ENCODE results near the gene TMCC1.
"Not testable (repeated sequence)": the region's sequence is repeated elsewhere in the genome, so short reads cannot be mapped to it uniquely, and the experiment has no call there.

Gene TMCC1

GRCh38 chr3:129856790-129857189 lies 36.7 kb downstream of the TMCC1 start:
- H3K4me3 ChIP-seq (ENCODE audit: low read depth, low read length); H3K27me3 ChIP-seq (ENCODE audit: control insufficient read depth, insufficient read depth, low read length); H3K36me3 ChIP-seq (ENCODE audit: control insufficient read depth, insufficient read depth, low read length): not testable (repeated sequence)

GRCh38 chr3:129855832-129856419 lies 37.6 kb downstream of the TMCC1 start:
- peaks cover 7% of the 10 kb centered on the region for H3K4me1 ChIP-seq (ENCODE audit: control insufficient read depth, insufficient read depth, low read length)
- no peak overlapping the region for H3K4me3 ChIP-seq (ENCODE audit: low read depth, low read length)
- H3K9me3 ChIP-seq (ENCODE audit: control insufficient read depth, insufficient read depth, low read length), result peaks cover 9% of the 10 kb centered on the region
- H3K9ac ChIP-seq (ENCODE audit: low read depth, low read length), result no peak overlapping the region
- peaks cover 7% of the 10 kb centered on the region for H3K36me3 ChIP-seq (ENCODE audit: control insufficient read depth, insufficient read depth, low read length)
- H3K27me3 ChIP-seq (ENCODE audit: control insufficient read depth, insufficient read depth, low read length), result no peaks in the 10 kb centered on the region

More at GRCh38 chr3:129856790-129857189, 36.7 kb downstream of the TMCC1 start:
- not testable (repeated sequence) for H3K4me1 ChIP-seq (ENCODE audit: control insufficient read depth, insufficient read depth, low read length); H3K9ac ChIP-seq (ENCODE audit: low read depth, low read length); H3K9me3 ChIP-seq (ENCODE audit: control insufficient read depth, insufficient read depth, low read length)

- Histone ChIP-seq H3K9ac (ENCODE audit: low read depth, low read length) (no peak overlapping the region), H3K27me3 (ENCODE audit: control insufficient read depth, insufficient read depth, low read length) (no peaks in the 10 kb centered on the region), H3K9me3 (ENCODE audit: control insufficient read depth, insufficient read depth, low read length) (peaks cover 9% of the 10 kb centered on the region), H3K36me3 (ENCODE audit: control insufficient read depth, insufficient read depth, low read length) (peaks cover 7% of the 10 kb centered on the region), H3K4me1 (ENCODE audit: control insufficient read depth, insufficient read depth, low read length) (peaks cover 7% of the 10 kb centered on the region), H3K4me3 (ENCODE audit: low read depth, low read length) (no peak overlapping the region)
Observed at GRCh38 chr3:129855170-129855831, 38.2 kb downstream of the TMCC1 start.

- Histone ChIP-seq H3K9ac (ENCODE audit: low read depth, low read length) (no peak overlapping the region), H3K36me3 (ENCODE audit: control insufficient read depth, insufficient read depth, low read length) (peaks cover 7% of the 10 kb centered on the region), H3K9me3 (ENCODE audit: control insufficient read depth, insufficient read depth, low read length) (peaks cover 9% of the 10 kb centered on the region), H3K4me3 (ENCODE audit: low read depth, low read length) (no peak overlapping the region), H3K4me1 (ENCODE audit: control insufficient read depth, insufficient read depth, low read length) (peaks cover 7% of the 10 kb centered on the region), H3K27me3 (ENCODE audit: control insufficient read depth, insufficient read depth, low read length) (no peaks in the 10 kb centered on the region)
Observed at GRCh38 chr3:129854460-129854859, 39.1 kb downstream of the TMCC1 start.

GRCh38 chr3:129845956-129846355 lies 47.6 kb downstream of the TMCC1 start:
- Histone ChIP-seq H3K9me3 (ENCODE audit: control insufficient read depth, insufficient read depth, low read length) (peaks cover under 1% of the 10 kb centered on the region), H3K9ac (ENCODE audit: low read depth, low read length) (no peak overlapping the region), H3K4me3 (ENCODE audit: low read depth, low read length) (no peak overlapping the region), H3K27me3 (ENCODE audit: control insufficient read depth, insufficient read depth, low read length) (no peaks in the 10 kb centered on the region), H3K4me1 (ENCODE audit: control insufficient read depth, insufficient read depth, low read length) (peaks cover 2% of the 10 kb centered on the region), H3K36me3 (ENCODE audit: control insufficient read depth, insufficient read depth, low read length) (no peaks in the 10 kb centered on the region)

- H3K4me3 ChIP-seq (ENCODE audit: low read depth, low read length), result no peak overlapping the region
- no peaks in the 10 kb centered on the region for H3K9me3 ChIP-seq (ENCODE audit: control insufficient read depth, insufficient read depth, low read length)
- H3K27me3 ChIP-seq (ENCODE audit: control insufficient read depth, insufficient read depth, low read length), result no peaks in the 10 kb centered on the region
- H3K9ac ChIP-seq (ENCODE audit: low read depth, low read length), result no peak overlapping the region
- peaks cover 6% of the 10 kb centered on the region for H3K4me1 ChIP-seq (ENCODE audit: control insufficient read depth, insufficient read depth, low read length)
- no peaks in the 10 kb centered on the region for H3K36me3 ChIP-seq (ENCODE audit: control insufficient read depth, insufficient read depth, low read length)
Observed at GRCh38 chr3:129840707-129841360, 52.7 kb downstream of the TMCC1 start.

- H3K36me3 ChIP-seq (ENCODE audit: control insufficient read depth, insufficient read depth, low read length), result no peaks in the 10 kb centered on the region
- no peaks in the 10 kb centered on the region for H3K9me3 ChIP-seq (ENCODE audit: control insufficient read depth, insufficient read depth, low read length)
- H3K9ac ChIP-seq (ENCODE audit: low read depth, low read length), result no peak overlapping the region
- H3K27me3 ChIP-seq (ENCODE audit: control insufficient read depth, insufficient read depth, low read length), result no peaks in the 10 kb centered on the region
- no peak overlapping the region for H3K4me3 ChIP-seq (ENCODE audit: low read depth, low read length)
- peaks cover 6% of the 10 kb centered on the region for H3K4me1 ChIP-seq (ENCODE audit: control insufficient read depth, insufficient read depth, low read length)
Observed at GRCh38 chr3:129838086-129838485, 55.4 kb downstream of the TMCC1 start.

- Histone ChIP-seq H3K36me3 (ENCODE audit: control insufficient read depth, insufficient read depth, low read length) (no peaks in the 10 kb centered on the region), H3K4me1 (ENCODE audit: control insufficient read depth, insufficient read depth, low read length) (peaks cover 6% of the 10 kb centered on the region), H3K27me3 (ENCODE audit: control insufficient read depth, insufficient read depth, low read length) (no peaks in the 10 kb centered on the region), H3K9me3 (ENCODE audit: control insufficient read depth, insufficient read depth, low read length) (no peaks in the 10 kb centered on the region), H3K4me3 (ENCODE audit: low read depth, low read length) (no peak overlapping the region), H3K9ac (ENCODE audit: low read depth, low read length) (no peak overlapping the region)
Observed at GRCh38 chr3:129837065-129837642, 56.4 kb downstream of the TMCC1 start.

GRCh38 chr3:129836381-129837064 lies 57.0 kb downstream of the TMCC1 start:
- Histone ChIP-seq H3K27me3 (ENCODE audit: control insufficient read depth, insufficient read depth, low read length) (no peaks in the 10 kb centered on the region), H3K4me1 (ENCODE audit: control insufficient read depth, insufficient read depth, low read length) (peaks cover 6% of the 10 kb centered on the region), H3K36me3 (ENCODE audit: control insufficient read depth, insufficient read depth, low read length) (no peaks in the 10 kb centered on the region), H3K9ac (ENCODE audit: low read depth, low read length) (no peak overlapping the region), H3K9me3 (ENCODE audit: control insufficient read depth, insufficient read depth, low read length) (no peaks in the 10 kb centered on the region), H3K4me3 (ENCODE audit: low read depth, low read length) (no peak overlapping the region)

- H3K9ac ChIP-seq (ENCODE audit: low read depth, low read length), result no peak overlapping the region
- H3K4me1 ChIP-seq (ENCODE audit: control insufficient read depth, insufficient read depth, low read length), result peaks cover 6% of the 10 kb centered on the region
- no peaks in the 10 kb centered on the region for H3K9me3 ChIP-seq (ENCODE audit: control insufficient read depth, insufficient read depth, low read length)
- H3K27me3 ChIP-seq (ENCODE audit: control insufficient read depth, insufficient read depth, low read length), result no peaks in the 10 kb centered on the region
- H3K36me3 ChIP-seq (ENCODE audit: control insufficient read depth, insufficient read depth, low read length), result no peaks in the 10 kb centered on the region
- no peak overlapping the region for H3K4me3 ChIP-seq (ENCODE audit: low read depth, low read length)
Observed at GRCh38 chr3:129835198-129835597, 58.3 kb downstream of the TMCC1 start.

- Histone ChIP-seq H3K36me3 (ENCODE audit: control insufficient read depth, insufficient read depth, low read length) (no peaks in the 10 kb centered on the region), H3K27me3 (ENCODE audit: control insufficient read depth, insufficient read depth, low read length) (no peaks in the 10 kb centered on the region), H3K9ac (ENCODE audit: low read depth, low read length) (no peak overlapping the region), H3K4me1 (ENCODE audit: control insufficient read depth, insufficient read depth, low read length) (peaks cover 6% of the 10 kb centered on the region), H3K4me3 (ENCODE audit: low read depth, low read length) (no peak overlapping the region), H3K9me3 (ENCODE audit: control insufficient read depth, insufficient read depth, low read length) (no peaks in the 10 kb centered on the region)
Observed at GRCh38 chr3:129834580-129834979, 58.9 kb downstream of the TMCC1 start.
